CD14-positive monocyte (primary cell): ENCODE measurements around the gene PSMB8. TPM values are rescaled to one million over a fixed set of nuclear protein-coding genes. Genes with fewer than 3 reads are reported as not detected.

ENCODE experiments used
- DNase-seq, 3 donors: peaks; one replicate each; pipeline ENCODE4 v3.0.0-alpha.2; 2011 to 2022
- H2AFZ ChIP-seq: 2 replicates; pipeline ENCODE4 v1.6.0; 2012; ENCODE audit warnings: mild to moderate bottlenecking, low read depth, low read length, inconsistent platforms; ENCODE audit not compliant: insufficient read depth, poor library complexity, severe bottlenecking
- H3K27ac ChIP-seq, 2 donors: 1 replicate in 1 of 2; 2 replicates in 1 of 2; pipeline ENCODE4 v1.5.1; 2012 to 2013; ENCODE audit warnings: low read length in 2 of 2, control low read depth in 1 of 2, inconsistent platforms in 1 of 2, low read depth in 1 of 2, mild to moderate bottlenecking in 1 of 2
- H3K27me3 ChIP-seq, 2 donors: one replicate each; pipeline versions ENCODE4 v1.6.0 to v1.6.1; 2011 to 2013; ENCODE audit warnings: low read length in 2 of 2; ENCODE audit not compliant: control insufficient read depth in 2 of 2, insufficient read depth in 2 of 2
- H3K36me3 ChIP-seq, 2 donors: replicated peaks in 1 of 2; 1 replicate in 1 of 2; 2 replicates in 1 of 2; pipeline versions ENCODE4 v1.5.1 to v1.6.1; 2012 to 2013; ENCODE audit warnings: low read length in 2 of 2, control low read depth in 1 of 2, inconsistent platforms in 1 of 2, mild to moderate bottlenecking in 1 of 2; ENCODE audit not compliant: insufficient read depth in 2 of 2, control insufficient read depth in 1 of 2
- H3K4me1 ChIP-seq, 2 donors: 1 replicate in 1 of 2; 2 replicates in 1 of 2; pipeline versions ENCODE4 v1.5.1 to v1.6.1; 2012 to 2013; ENCODE audit warnings: low read length in 2 of 2, control low read depth in 1 of 2, inconsistent platforms in 1 of 2, mild to moderate bottlenecking in 1 of 2, moderate library complexity in 1 of 2; ENCODE audit not compliant: insufficient read depth in 2 of 2, control insufficient read depth in 1 of 2
- H3K4me2 ChIP-seq: replicated peaks from 2 replicates; pipeline ENCODE3; 2012; ENCODE audit warnings: low read length, moderate library complexity, mild to moderate bottlenecking; ENCODE audit not compliant: poor library complexity, severe bottlenecking; ENCODE audit errors: extremely low read depth
- H3K4me3 ChIP-seq, 3 experiments: fragments of 200-600 bp in 1 of 3; sonication (generic) in 1 of 3; replicated peaks in 1 of 3; 1 replicate in 2 of 3; 2 replicates in 1 of 3; pipeline ENCODE4 v1.5.1; 2011 to 2013; ENCODE audit warnings: low read length in 3 of 3, mild to moderate bottlenecking in 3 of 3, control low read depth in 2 of 3, low read depth in 2 of 3, inconsistent platforms in 1 of 3, moderate library complexity in 1 of 3
- H3K79me2 ChIP-seq: 2 replicates; pipeline ENCODE4 v1.6.0; 2012; ENCODE audit warnings: mild to moderate bottlenecking, control low read depth, inconsistent platforms, low read length, moderate library complexity; ENCODE audit not compliant: insufficient read depth
- H3K9ac ChIP-seq: 2 replicates; pipeline ENCODE4 v1.6.0; 2017; ENCODE audit warnings: low read length, mild to moderate bottlenecking; ENCODE audit not compliant: insufficient read depth, poor library complexity, severe bottlenecking
- H3K9me3 ChIP-seq, 2 donors: replicated peaks in 1 of 2; 1 replicate in 1 of 2; 2 replicates in 1 of 2; pipeline versions ENCODE4 v1.5.1 to v1.6.1; 2012 to 2013; ENCODE audit warnings: low read length in 2 of 2, control low read depth in 1 of 2; ENCODE audit not compliant: control insufficient read depth in 1 of 2, insufficient read depth in 1 of 2
- H4K20me1 ChIP-seq: 2 replicates; pipeline ENCODE4 v1.6.0; 2012; ENCODE audit warnings: mild to moderate bottlenecking, low read length, control low read depth, moderate library complexity; ENCODE audit not compliant: insufficient read depth
- H3K27ac Mint-ChIP-seq, 7 donors: one replicate each; pipeline ENCODE4 v1.8.0; 2020; ENCODE audit warnings: mild to moderate bottlenecking in 7 of 7, mixed read lengths in 7 of 7, moderate library complexity in 6 of 7, inconsistent platforms in 2 of 7
- H3K27me3 Mint-ChIP-seq, 3 donors: one replicate each; pipeline ENCODE4 v1.8.0; 2021 to 2022; ENCODE audit warnings: low read depth in 3 of 3, mild to moderate bottlenecking in 3 of 3, mixed read lengths in 3 of 3, moderate library complexity in 3 of 3, inconsistent platforms in 1 of 3
- H3K36me3 Mint-ChIP-seq, 2 donors: one replicate each; pipeline ENCODE4 v1.8.0; 2020; ENCODE audit warnings: mixed read lengths in 2 of 2, inconsistent platforms in 1 of 2, mild to moderate bottlenecking in 1 of 2
- H3K4me1 Mint-ChIP-seq: one replicate; pipeline ENCODE4 v1.8.0; 2020; ENCODE audit warnings: mild to moderate bottlenecking, mixed read lengths
- H3K4me3 Mint-ChIP-seq, 2 donors: one replicate each; pipeline ENCODE4 v1.8.0; 2020; ENCODE audit warnings: mild to moderate bottlenecking in 2 of 2, mixed read lengths in 2 of 2, moderate library complexity in 1 of 2
- H3K9me3 Mint-ChIP-seq, 7 donors: one replicate each; pipeline ENCODE4 v1.8.0; 2020 to 2022; ENCODE audit warnings: mixed read lengths in 7 of 7, mild to moderate bottlenecking in 6 of 7, moderate library complexity in 6 of 7, inconsistent platforms in 2 of 7
- CTCF ChIP-seq: fragments of 200-600 bp; IDR thresholded peaks from one replicate; pipeline ENCODE4 v1.8.0; 2022; ENCODE audit warnings: antibody characterized with exemption, mild to moderate bottlenecking
- WGBS: methylation state at CpG from one replicate; pipeline ENCODE4 v1.1.5; 2013; ENCODE audit warnings: missing lambda C conversion rate; ENCODE audit not compliant: insufficient coverage; 5-methylcytosine and 5-hydroxymethylcytosine counted together
- intact Hi-C, 2 donors: fragments of 100-400 bp; cut with micrococcal nuclease; formaldehyde crosslinking; loops; one replicate each; pipeline versions ENCODE4 v1.15.0 to v1.15.1; 2023
- polyA plus RNA-seq, 3 donors: library from polyadenylated mRNA; depleted of rRNA in 1 of 3; unstranded in 2 of 3; stranded (reverse) in 1 of 3; fragments of 300-500 nt in 2 of 3; fragments of >200 nt in 1 of 3; fragmentation: Illumina TruSeq in 2 of 3; gene quantifications; 1 replicate in 2 of 3; 2 replicates in 1 of 3; pipeline ENCODE4 v1.2.3, GENCODE V29; 2012 to 2021

The PSMB8 gene
- polyA plus RNA-seq, 3 donors, result 164 to 534 (median 487) TPM

GRCh38 chr6:32835167-32835893 lies 8.5 kb downstream of the PSMB8 start:
- 96% methylated on average over 14 of the region's 16 CpGs for whole genome bisulfite sequencing
- Histone ChIP-seq H3K27ac (no peak overlapping the region), H2AFZ (no peak overlapping the region), H4K20me1 (peaks cover 24% of the 10 kb centered on the region), H3K9me3 (no peaks in the 10 kb centered on the region), H3K4me1 (peaks cover 17% of the 10 kb centered on the region in 2 donors), H3K79me2 (peaks cover 20% of the 10 kb centered on the region), H3K4me2 (no peak overlapping the region), H3K4me3 (no peak overlapping the region), H3K36me3 (peaks cover 66 to 77% of the 10 kb centered on the region in 2 donors), H3K27me3 (no peaks in the 10 kb centered on the region), H3K9ac (no peak overlapping the region)
- no peaks in the 10 kb centered on the region for H3K27me3 Mint-ChIP-seq
- intact Hi-C loops, result loop anchor here in 1 of 2 donors (5.0 kb wide), 1 partner anchor 37 kb away; no protein-coding TSS in a partner anchor
- H3K9me3 Mint-ChIP-seq, result no peaks in the 10 kb centered on the region
- peaks cover 28% of the 10 kb centered on the region for H3K4me1 Mint-ChIP-seq
- no peak for DNase-seq
- H3K4me3 Mint-ChIP-seq, result no peak overlapping the region
- no peak for TF ChIP-seq CTCF
- no peak overlapping the region for H3K27ac Mint-ChIP-seq
- peaks cover 74 to 75% of the 10 kb centered on the region in 2 donors for H3K36me3 Mint-ChIP-seq

- DNase-seq, result no peak
- no peaks in the 10 kb centered on the region for H3K27me3 ChIP-seq
- H3K9me3 Mint-ChIP-seq, result no peaks in the 10 kb centered on the region
- H3K4me1 ChIP-seq, result peaks cover 9 to 11% of the 10 kb centered on the region in 2 donors
- peaks cover 22% of the 10 kb centered on the region for H3K4me1 Mint-ChIP-seq
- H3K27me3 Mint-ChIP-seq, result no peaks in the 10 kb centered on the region
- no peak overlapping the region for H3K9ac ChIP-seq
- H3K27ac ChIP-seq, result no peak overlapping the region
- H3K36me3 ChIP-seq, result peaks cover 82 to 88% of the 10 kb centered on the region in 2 donors
- H3K9me3 ChIP-seq, result no peaks in the 10 kb centered on the region
- H3K36me3 Mint-ChIP-seq, result peaks cover 87 to 89% of the 10 kb centered on the region in 2 donors
- intact Hi-C loops, result no loop called here
- no peak overlapping the region for H3K4me3 ChIP-seq
- peaks cover 30% of the 10 kb centered on the region for H4K20me1 ChIP-seq
- WGBS, result 100% methylated on average over 3 of the region's 5 CpGs
- TF ChIP-seq CTCF, result no peak
- no peak overlapping the region for H3K4me3 Mint-ChIP-seq
- H3K4me2 ChIP-seq, result no peak overlapping the region
- peaks cover 20% of the 10 kb centered on the region for H3K79me2 ChIP-seq
- no peak overlapping the region for H3K27ac Mint-ChIP-seq
- H2AFZ ChIP-seq, result no peak overlapping the region
Observed at GRCh38 chr6:32833664-32834063, 10.2 kb downstream of the PSMB8 start.
